ENCODE measurements around the gene DZIP1. TPM values are rescaled to one million over a fixed set of nuclear protein-coding genes. Genes with fewer than 3 reads are reported as not detected.
"Not testable (repeated sequence)": the region's sequence is repeated elsewhere in the genome, so short reads cannot be mapped to it uniquely, and the experiment has no call there.

DZIP1 gene
- 0.88 to 1.4 TPM (median 1.3 TPM) in 3 replicates for polyA plus RNA-seq
- 0.74 TPM for polyA plus RNA-seq (2011; ENCODE audit: low read depth)
- polyA plus RNA-seq (2011; cell fraction: cytosol; rRNA removed): 0.97 and 1.7 TPM in 2 replicates
- polyA plus RNA-seq (2011; cell fraction: nucleus; rRNA removed): 1.8 TPM in 2 replicates
- polyA plus RNA-seq (2012; ENCODE audit: low replicate concordance): 0.32 and 1.4 TPM in 2 replicates
- 0.46 to 1.2 TPM (median 1.0 TPM) in 3 replicates for polyA minus RNA-seq
- polyA minus RNA-seq (2011; cell fraction: cytosol; rRNA and poly(A)+ RNA removed): 2.5 TPM
- 1.6 and 2.1 TPM in 2 replicates for polyA minus RNA-seq (2011; cell fraction: nucleus; rRNA and poly(A)+ RNA removed)

- Histone ChIP-seq H3K36me3 (ENCODE audit: control insufficient read depth in 2 of 2, extremely low read depth in 1 of 2, insufficient read depth in 2 of 2, low read length in 2 of 2) (no peaks in the 10 kb centered on the region), H3K27me3 (ENCODE audit: control insufficient read depth, extremely low read depth, insufficient read depth, low read length) (peaks cover 21% of the 10 kb centered on the region), H3K9me1 (ENCODE audit: control insufficient read depth, extremely low read depth, insufficient read depth, low read length) (no peaks in the 10 kb centered on the region), H3K4me3 (ENCODE audit: control insufficient read depth in 2 of 3, extremely low read depth in 1 of 3, insufficient read depth in 2 of 3, low read depth in 1 of 3, low read length in 3 of 3) (peak within 1 kb of the TSS; percentile 34 to 52 (median 51)), H3K4me1 (ENCODE audit: control insufficient read depth, extremely low read depth, insufficient read depth, low read length) (peaks cover 4% of the 10 kb centered on the region), H2AFZ (ENCODE audit: control insufficient read depth, low read length) (peak within 1 kb of the TSS; percentile 51), H3K27ac (ENCODE audit: control insufficient read depth, insufficient read depth, low read length) (no peak within 1 kb of the TSS), H3K4me2 (ENCODE audit: control insufficient read depth, extremely low read depth, insufficient read depth, low read depth, low read length) (peak within 1 kb of the TSS; percentile 61), H3K9ac (ENCODE audit: control insufficient read depth, extremely low read depth, insufficient read depth, low read length) (no peak within 1 kb of the TSS), H3K9me3 (ENCODE audit: control insufficient read depth, low read depth, low read length) (no peaks in the 10 kb centered on the region), H3K79me2 (ENCODE audit: control insufficient read depth, insufficient read depth, low read length) (no peaks in the 10 kb centered on the region), H4K20me1 (ENCODE audit: control insufficient read depth, extremely low read depth, insufficient read depth, low read length) (no peaks in the 10 kb centered on the region)
- FAIRE-seq (no peak), DNase-seq (ENCODE audit: low read depth, low spot score) (no peak)
- TF ChIP-seq, protein P1, sequence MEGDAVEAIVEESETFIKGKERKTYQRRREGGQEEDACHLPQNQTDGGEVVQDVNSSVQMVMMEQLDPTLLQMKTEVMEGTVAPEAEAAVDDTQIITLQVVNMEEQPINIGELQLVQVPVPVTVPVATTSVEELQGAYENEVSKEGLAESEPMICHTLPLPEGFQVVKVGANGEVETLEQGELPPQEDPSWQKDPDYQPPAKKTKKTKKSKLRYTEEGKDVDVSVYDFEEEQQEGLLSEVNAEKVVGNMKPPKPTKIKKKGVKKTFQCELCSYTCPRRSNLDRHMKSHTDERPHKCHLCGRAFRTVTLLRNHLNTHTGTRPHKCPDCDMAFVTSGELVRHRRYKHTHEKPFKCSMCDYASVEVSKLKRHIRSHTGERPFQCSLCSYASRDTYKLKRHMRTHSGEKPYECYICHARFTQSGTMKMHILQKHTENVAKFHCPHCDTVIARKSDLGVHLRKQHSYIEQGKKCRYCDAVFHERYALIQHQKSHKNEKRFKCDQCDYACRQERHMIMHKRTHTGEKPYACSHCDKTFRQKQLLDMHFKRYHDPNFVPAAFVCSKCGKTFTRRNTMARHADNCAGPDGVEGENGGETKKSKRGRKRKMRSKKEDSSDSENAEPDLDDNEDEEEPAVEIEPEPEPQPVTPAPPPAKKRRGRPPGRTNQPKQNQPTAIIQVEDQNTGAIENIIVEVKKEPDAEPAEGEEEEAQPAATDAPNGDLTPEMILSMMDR (optimal IDR thresholded peaks at IDR 0.05 in 1 of 3, IDR thresholded peaks at IDR 0.05 in 1 of 3, conservative IDR thresholded peaks at IDR 0.05 in 1 of 3; ENCODE audit: extremely low read depth in 1 of 3, insufficient read depth in 2 of 3, low read length in 3 of 3): no peak
- dilution Hi-C loops (cut with MboI; ENCODE audit: extremely low pct_ligation_motif_present, low sequenced_read_pairs): no loop called here
Observed at GRCh38 chr13:95644601-95645052, at the start of gene DZIP1. Gene DZIP1, minus strand, starts transcription at chr13:95644706. Its CDS starts 2,677 bp downstream, at chr13:95642029.

GRCh38 chr13:95690986-95691385, 46.5 kb upstream of the DZIP1 start:
- dilution Hi-C loops (cut with MboI; ENCODE audit: extremely low pct_ligation_motif_present, low sequenced_read_pairs); H3K36me3 ChIP-seq (ENCODE audit: control insufficient read depth in 2 of 2, extremely low read depth in 1 of 2, insufficient read depth in 2 of 2, low read length in 2 of 2); H4K20me1 ChIP-seq (ENCODE audit: control insufficient read depth, extremely low read depth, insufficient read depth, low read length); H3K27ac ChIP-seq (ENCODE audit: control insufficient read depth, insufficient read depth, low read length); H3K9me1 ChIP-seq (ENCODE audit: control insufficient read depth, extremely low read depth, insufficient read depth, low read length); H3K27me3 ChIP-seq (ENCODE audit: control insufficient read depth, extremely low read depth, insufficient read depth, low read length); H3K9me3 ChIP-seq (ENCODE audit: control insufficient read depth, low read depth, low read length); H3K4me2 ChIP-seq (ENCODE audit: control insufficient read depth, extremely low read depth, insufficient read depth, low read depth, low read length); H3K4me1 ChIP-seq (ENCODE audit: control insufficient read depth, extremely low read depth, insufficient read depth, low read length); H3K9ac ChIP-seq (ENCODE audit: control insufficient read depth, extremely low read depth, insufficient read depth, low read length); FAIRE-seq; H2AFZ ChIP-seq (ENCODE audit: control insufficient read depth, low read length); H3K4me3 ChIP-seq (ENCODE audit: control insufficient read depth in 2 of 3, extremely low read depth in 1 of 3, insufficient read depth in 2 of 3, low read depth in 1 of 3, low read length in 3 of 3); DNase-seq (ENCODE audit: low read depth, low spot score): not testable (repeated sequence)
- peaks cover 43% of the 10 kb centered on the region for H3K79me2 ChIP-seq (ENCODE audit: control insufficient read depth, insufficient read depth, low read length)

- H3K79me2 ChIP-seq (ENCODE audit: control insufficient read depth, insufficient read depth, low read length): peaks cover 58% of the 10 kb centered on the region
- H3K4me3 ChIP-seq (ENCODE audit: control insufficient read depth in 2 of 3, extremely low read depth in 1 of 3, insufficient read depth in 2 of 3, low read depth in 1 of 3, low read length in 3 of 3): no peak overlapping the region
- H3K9ac ChIP-seq (ENCODE audit: control insufficient read depth, extremely low read depth, insufficient read depth, low read length): no peak overlapping the region
- no peak overlapping the region for H2AFZ ChIP-seq (ENCODE audit: control insufficient read depth, low read length)
- no peak overlapping the region for H3K27ac ChIP-seq (ENCODE audit: control insufficient read depth, insufficient read depth, low read length)
- no peak overlapping the region for H3K4me2 ChIP-seq (ENCODE audit: control insufficient read depth, extremely low read depth, insufficient read depth, low read depth, low read length)
- no peak for FAIRE-seq
- peaks cover 4% of the 10 kb centered on the region for H4K20me1 ChIP-seq (ENCODE audit: control insufficient read depth, extremely low read depth, insufficient read depth, low read length)
- no peaks in the 10 kb centered on the region for H3K27me3 ChIP-seq (ENCODE audit: control insufficient read depth, extremely low read depth, insufficient read depth, low read length)
- no peak for DNase-seq (ENCODE audit: low read depth, low spot score)
- no peaks in the 10 kb centered on the region for H3K4me1 ChIP-seq (ENCODE audit: control insufficient read depth, extremely low read depth, insufficient read depth, low read length)
- no peaks in the 10 kb centered on the region for H3K9me1 ChIP-seq (ENCODE audit: control insufficient read depth, extremely low read depth, insufficient read depth, low read length)
- H3K36me3 ChIP-seq (ENCODE audit: control insufficient read depth in 2 of 2, extremely low read depth in 1 of 2, insufficient read depth in 2 of 2, low read length in 2 of 2): peaks cover 0 to under 1% of the 10 kb centered on the region in 2 experiments
- TF ChIP-seq, protein P1 (optimal IDR thresholded peaks at IDR 0.05 in 1 of 3, IDR thresholded peaks at IDR 0.05 in 1 of 3, conservative IDR thresholded peaks at IDR 0.05 in 1 of 3; ENCODE audit: extremely low read depth in 1 of 3, insufficient read depth in 2 of 3, low read length in 3 of 3): no peak
- no peak for TF ChIP-seq EZH2 (IDR thresholded peaks at IDR 0.05; ENCODE audit: low read length)
- H3K9me3 ChIP-seq (ENCODE audit: control insufficient read depth, low read depth, low read length): no peaks in the 10 kb centered on the region
- dilution Hi-C loops (cut with MboI; ENCODE audit: extremely low pct_ligation_motif_present, low sequenced_read_pairs): no loop called here
Observed at GRCh38 chr13:95689582-95689926, 45.0 kb upstream of the DZIP1 start.

DNA sequence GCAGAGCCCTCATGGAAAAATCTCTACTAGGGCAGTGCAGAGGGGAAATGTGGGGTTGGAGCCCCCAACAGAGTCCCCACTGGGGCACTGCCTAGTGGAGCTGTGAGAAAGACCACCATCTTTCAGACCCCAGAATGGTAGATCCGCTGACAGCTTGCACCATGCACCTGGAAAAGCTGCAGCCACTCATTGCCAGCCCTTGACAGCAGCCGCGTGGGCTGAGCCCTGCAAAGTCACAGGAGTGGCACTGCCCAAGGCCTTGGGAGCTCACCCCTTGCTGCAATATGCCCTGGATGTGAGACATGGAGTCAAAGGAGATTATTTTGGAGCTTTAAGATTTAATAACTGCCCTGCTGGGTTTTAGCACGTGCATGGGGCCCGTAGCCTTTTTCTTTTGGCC, 40.5 kb upstream of the DZIP1 start:
- dilution Hi-C loops (cut with MboI; ENCODE audit: extremely low pct_ligation_motif_present, low sequenced_read_pairs); H3K27ac ChIP-seq (ENCODE audit: control insufficient read depth, insufficient read depth, low read length); H4K20me1 ChIP-seq (ENCODE audit: control insufficient read depth, extremely low read depth, insufficient read depth, low read length): not testable (repeated sequence)

More for the DNA sequence above, 40.5 kb upstream of the DZIP1 start:
- DNase-seq (ENCODE audit: low read depth, low spot score); H3K9me1 ChIP-seq (ENCODE audit: control insufficient read depth, extremely low read depth, insufficient read depth, low read length); H3K9ac ChIP-seq (ENCODE audit: control insufficient read depth, extremely low read depth, insufficient read depth, low read length); FAIRE-seq; H3K4me1 ChIP-seq (ENCODE audit: control insufficient read depth, extremely low read depth, insufficient read depth, low read length); H3K9me3 ChIP-seq (ENCODE audit: control insufficient read depth, low read depth, low read length); H3K4me2 ChIP-seq (ENCODE audit: control insufficient read depth, extremely low read depth, insufficient read depth, low read depth, low read length); H3K4me3 ChIP-seq (ENCODE audit: control insufficient read depth in 2 of 3, extremely low read depth in 1 of 3, insufficient read depth in 2 of 3, low read depth in 1 of 3, low read length in 3 of 3); H3K27me3 ChIP-seq (ENCODE audit: control insufficient read depth, extremely low read depth, insufficient read depth, low read length); H2AFZ ChIP-seq (ENCODE audit: control insufficient read depth, low read length); H3K36me3 ChIP-seq (ENCODE audit: control insufficient read depth in 2 of 2, extremely low read depth in 1 of 2, insufficient read depth in 2 of 2, low read length in 2 of 2): not testable (repeated sequence)
- peaks cover 95% of the 10 kb centered on the region for H3K79me2 ChIP-seq (ENCODE audit: control insufficient read depth, insufficient read depth, low read length)
